HG03520 (cell line): ENCODE results near the gene VWA3A.
"Not testable (repeated sequence)": the region's sequence is repeated elsewhere in the genome, so short reads cannot be mapped to it uniquely, and the experiment has no call there.

Experiments used
- ATAC-seq: cut with Tn5 transposase; IDR thresholded peaks from one replicate; pipeline ENCODE4 v1.9.1; 2021; ENCODE audit warnings: mild to moderate bottlenecking, moderate library complexity; ENCODE audit not compliant: unreplicated experiment

Gene VWA3A

DNA sequence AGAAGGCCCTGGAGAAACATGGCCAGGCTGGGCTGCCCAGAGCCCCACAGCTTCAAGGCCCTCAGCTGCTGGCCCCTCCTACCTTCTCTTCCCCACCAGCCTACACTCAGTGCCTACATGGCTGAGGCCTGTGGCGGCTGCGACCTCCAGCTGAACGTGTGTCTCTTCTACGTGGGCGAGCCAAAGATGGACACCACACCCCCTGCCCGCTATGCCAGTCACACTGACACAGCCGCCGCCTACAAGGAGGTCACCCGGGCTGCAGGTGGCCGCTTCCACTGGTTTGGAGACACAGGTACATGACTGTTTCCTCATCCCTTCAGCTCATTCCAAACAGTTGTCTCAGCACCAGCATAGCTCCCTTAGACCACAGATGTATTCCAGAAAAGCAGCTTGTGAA, 40.5 kb downstream of the VWA3A start:
- ATAC-seq, result no peak

DNA sequence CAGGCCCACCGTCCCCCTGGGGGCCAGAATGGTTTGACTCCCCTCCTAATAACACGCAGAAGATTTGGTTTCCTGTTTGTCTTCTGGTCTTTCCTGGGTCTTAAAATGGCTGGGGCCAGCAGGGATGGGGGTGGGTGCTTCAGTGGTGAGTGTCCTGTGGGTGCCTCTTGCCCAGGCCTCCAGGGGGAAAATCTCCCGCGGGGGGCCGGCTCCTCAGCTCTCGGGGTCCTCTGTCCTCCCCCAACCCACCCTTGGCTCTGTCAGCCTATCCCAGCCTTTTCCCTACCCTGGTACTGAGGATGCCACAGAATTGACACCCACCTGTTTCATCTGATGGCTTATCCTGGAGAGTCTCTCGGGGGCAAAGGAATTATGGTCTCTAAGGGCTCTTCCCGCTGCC, 46.1 kb downstream of the VWA3A start:
- ATAC-seq, result no peak

DNA sequence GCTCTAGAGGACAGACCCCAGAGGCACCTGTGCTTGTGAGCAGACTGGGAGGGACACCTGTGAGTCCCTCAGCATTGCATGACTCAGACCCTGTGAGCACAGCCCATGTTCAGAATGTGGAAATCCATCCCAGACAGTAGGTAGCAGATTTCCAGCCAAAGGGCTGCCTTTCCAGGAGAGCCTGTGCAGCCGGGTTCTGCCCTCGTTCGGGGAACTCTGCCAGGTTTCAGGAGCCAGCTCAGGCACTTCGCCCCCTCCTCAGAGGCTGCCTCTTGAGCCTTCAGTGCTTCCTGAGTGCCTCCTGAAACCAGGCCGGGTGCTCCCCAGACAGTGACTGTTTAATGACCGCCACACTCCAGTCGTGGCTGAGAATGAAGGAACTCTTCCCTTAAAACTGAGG, 46.7 kb downstream of the VWA3A start:
- ATAC-seq, result no peak

DNA sequence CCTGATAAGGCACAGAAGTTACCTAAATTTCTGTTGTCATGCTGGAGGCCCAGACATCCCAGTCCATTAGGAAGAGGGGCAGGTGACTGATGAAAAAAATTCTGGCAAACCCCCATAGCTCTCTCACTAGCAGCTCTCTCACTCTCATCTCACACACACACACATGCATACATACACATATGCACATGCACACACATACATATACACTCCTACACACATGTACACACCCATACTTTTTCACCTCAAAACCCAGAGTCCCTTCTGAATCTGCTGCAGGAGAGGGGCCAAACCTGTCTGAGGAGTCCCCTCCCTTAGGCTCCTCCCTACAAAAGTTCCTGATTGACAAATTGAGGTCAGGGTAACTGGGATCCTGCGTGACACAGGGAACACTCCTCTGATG, 47.4 kb downstream of the VWA3A start:
- ATAC-seq, result no peak

GRCh38 chr16:22141767-22142166, 49.4 kb downstream of the VWA3A start:
- ATAC-seq, result no peak

DNA sequence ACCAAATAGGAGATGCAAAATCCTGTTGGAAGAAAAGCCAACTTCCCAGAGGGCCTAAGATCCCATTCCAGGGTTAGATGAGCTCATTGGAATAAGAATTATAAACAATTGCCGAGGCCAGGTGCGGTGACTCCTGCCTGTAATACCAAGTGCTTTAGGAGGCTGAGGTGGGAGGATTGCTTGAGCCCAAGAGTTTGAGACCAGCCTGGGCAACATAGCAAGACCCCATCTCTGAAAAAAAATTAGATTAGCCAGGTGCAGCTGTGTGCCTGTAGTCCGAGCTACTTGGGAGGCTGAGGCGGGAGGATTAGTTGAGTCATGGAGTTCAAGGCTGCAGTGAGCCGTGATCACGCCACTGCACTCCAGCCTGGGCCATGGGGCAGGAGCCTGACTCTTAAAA, 52.2 kb downstream of the VWA3A start:
- no peak for ATAC-seq

DNA sequence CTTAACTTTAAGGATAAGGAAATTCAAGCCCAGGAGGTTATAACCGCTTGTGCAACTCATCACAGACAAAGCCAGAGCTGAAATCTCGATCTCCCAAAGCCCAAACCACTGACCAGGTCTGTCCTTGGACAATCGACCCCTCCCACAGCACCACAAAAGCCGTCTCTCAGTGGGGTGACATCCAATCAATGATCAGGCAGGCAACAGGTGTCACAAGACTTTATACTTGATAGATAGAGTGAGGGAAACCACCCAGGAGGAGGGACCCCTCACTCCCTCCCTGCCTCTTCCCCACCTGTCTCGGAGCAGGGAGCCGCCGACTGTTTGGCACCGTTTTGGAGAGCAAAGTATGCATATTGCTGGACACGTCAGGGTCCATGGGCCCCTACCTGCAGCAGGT, 55.5 kb downstream of the VWA3A start:
- no peak for ATAC-seq

GRCh38 chr16:22151246-22151998, 59.1 kb downstream of the VWA3A start:
- no peak for ATAC-seq

DNA sequence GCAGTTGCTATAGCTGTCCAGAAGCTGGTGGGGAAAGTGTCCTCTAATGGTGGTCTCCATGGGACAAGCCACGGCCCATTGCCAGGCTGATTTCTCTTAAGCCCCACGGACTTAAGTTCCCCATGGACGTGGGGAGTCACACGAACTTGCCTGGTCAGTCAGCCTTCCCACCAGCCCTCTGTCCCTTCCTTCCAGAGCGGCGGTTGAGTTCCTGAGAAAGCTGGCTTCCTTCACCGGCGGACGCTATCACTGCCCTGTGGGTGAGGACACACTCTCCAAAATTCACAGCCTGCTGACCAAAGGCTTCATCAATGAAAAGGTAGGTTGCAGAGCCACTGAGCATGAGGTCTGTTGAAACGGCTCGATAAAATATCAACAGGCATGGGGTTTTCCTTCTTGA, 60.0 kb downstream of the VWA3A start:
- ATAC-seq, result no peak

GRCh38 chr16:22153078-22153477, 60.7 kb downstream of the VWA3A start:
- ATAC-seq, result not testable (repeated sequence)

GRCh38 chr16:22161401-22161800, 69.1 kb downstream of the VWA3A start:
- ATAC-seq, result no peak

- no peak for ATAC-seq
Measured at GRCh38 chr16:22161999-22162655, 69.8 kb downstream of the VWA3A start, which contains the start of gene SDR42E2. TSS of gene SDR42E2 (plus strand) at chr16:22162506. CDS start at chr16:22165583, 3,077 bp downstream.

DNA sequence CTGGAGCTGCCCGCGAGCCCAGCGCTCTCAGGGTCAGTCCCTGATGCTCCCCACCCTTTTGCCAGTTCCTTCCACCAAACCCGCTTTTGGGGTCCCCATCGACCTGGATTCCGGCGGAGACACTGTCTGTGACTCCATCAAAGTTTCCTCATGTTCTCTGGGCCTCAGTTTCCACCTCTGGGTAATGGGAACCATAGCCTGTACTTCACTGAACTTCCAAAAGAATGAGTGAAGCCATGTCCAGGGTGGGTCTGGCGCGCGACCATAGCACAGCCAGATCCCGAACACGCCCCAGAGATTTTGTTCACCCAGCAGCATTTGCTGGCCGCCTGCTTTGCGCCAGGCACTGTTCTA, 70.3 kb downstream of the VWA3A start:
- ATAC-seq, result no peak

DNA sequence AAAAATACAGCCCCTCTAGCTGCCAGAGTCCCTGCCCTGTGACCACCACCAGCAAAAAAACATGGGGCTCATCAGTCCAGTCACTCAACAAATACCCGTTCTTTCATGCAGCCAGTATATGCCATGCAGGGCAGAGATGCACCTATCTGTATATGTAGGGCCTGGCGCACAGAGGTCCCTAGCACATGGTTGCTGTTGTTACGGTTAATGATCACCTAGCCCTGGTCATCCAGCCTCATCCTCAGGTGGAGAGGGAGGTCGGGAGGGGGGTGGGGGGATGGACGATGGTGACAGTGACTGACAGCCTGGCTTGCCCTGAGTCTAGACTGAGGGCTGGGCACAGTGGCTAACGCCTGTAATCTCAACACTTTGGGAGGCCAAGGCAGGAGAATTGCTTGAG, 71.5 kb downstream of the VWA3A start:
- no peak for ATAC-seq

GRCh38 chr16:22164482-22164881, 72.1 kb downstream of the VWA3A start:
- no peak for ATAC-seq

- no peak for ATAC-seq
Measured at GRCh38 chr16:22165508-22166285, 73.4 kb downstream of the VWA3A start.

DNA sequence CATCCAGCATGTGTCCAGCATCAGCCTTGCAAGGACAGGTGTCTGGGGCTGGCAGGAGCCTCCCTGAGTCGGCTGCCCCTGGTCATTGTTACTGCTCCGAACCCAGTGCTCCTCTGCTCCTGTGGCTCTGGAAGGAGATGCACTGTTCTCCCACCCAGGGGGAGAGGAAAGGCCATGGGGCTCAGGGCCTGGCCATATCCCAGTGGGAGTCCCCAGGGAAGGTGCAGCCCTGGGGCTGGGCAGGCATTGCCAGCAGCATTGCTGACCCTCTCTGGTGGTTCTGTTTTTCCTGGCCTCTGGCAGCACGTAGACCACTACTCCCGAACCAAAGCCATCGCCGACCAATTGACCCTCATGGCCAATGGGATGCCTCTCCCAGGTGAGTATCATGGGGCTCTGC, 79.6 kb downstream of the VWA3A start:
- ATAC-seq, result no peak

GRCh38 chr16:22172642-22173041, 80.3 kb downstream of the VWA3A start:
- not testable (repeated sequence) for ATAC-seq

DNA sequence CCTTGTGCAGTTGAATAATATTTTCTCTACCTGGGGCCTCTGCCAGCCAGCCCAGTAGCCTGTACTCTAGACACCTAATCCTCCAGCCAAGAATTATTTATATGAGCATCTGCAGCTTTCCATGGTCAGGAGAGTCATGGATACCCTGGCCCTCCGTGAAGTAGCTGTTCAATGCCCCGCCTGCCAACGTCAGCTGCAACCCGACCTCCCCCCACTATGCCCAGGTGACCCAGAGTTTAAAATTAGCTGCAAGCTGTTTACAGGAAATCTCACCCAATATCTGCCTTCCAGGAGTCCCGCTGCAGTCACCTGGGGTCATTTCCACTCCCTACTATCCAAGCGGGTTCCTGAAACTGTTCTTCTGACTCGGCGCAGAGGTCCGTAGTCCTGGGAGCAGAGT, 82.3 kb downstream of the VWA3A start:
- no peak for ATAC-seq

DNA sequence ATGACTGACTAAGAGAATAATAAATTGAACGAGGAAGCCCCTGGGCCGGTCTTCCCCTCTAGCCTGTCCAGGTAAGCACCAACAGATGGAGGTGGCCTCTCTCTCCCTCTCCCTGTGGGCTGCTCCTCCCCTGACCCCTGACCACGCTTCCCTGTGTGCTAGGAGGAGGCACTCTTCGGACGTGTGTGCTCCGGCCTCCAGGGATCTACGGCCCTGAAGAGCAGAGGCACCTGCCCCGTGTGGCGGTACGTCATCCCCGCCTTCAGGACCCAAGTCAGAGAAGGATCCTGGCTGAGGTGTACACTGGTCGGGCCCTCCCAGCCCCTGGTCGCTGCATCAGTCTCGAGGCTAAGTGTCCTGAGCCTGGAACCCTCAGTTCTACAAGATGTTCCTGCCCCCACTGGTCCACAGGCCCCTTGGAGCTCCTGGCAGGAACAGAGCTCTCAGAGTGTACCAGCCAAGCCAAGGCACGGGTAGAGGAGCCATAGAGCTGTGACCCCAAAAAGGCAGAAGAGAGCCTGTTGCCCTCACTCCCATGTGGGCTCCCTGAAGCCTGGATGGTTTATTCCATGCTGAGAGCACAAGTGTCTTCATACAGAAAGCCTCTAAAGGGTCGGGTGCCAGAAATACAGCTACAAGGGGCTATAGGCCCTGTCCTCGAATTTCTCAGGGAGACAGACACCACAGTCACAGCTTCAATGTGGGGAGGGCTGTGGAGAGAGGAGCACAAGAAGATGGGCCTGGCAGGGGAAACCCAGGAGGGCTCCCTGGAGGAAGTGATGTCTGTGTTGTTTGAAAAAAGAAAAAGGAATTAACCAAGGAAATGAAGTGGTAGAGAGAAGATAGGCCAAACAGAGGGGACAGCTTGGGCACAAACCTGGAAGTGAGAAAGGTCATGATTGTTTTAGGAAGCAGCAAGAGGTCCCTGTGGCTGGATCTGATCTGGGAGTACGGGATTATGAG, 85.9 kb downstream of the VWA3A start:
- ATAC-seq, result no peak

DNA sequence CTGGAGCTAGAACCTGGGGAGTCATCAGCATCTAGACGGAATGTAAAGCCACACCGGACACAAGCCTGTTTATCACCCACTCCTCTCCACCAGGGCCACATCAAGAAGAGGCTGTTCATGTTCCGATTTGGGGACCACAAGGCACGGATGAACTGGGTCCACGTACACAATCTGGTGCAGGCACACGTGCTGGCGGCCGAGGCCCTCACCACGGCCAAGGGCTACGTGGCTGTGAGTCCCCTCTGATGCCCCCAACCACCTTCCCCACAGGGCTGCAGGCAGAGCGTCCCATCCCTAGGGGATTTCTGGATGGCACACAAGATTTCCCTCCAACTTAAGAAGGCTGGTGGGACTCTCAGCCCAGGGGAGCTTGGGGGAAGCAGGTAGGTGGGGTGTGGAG, 89.1 kb downstream of the VWA3A start:
- no peak for ATAC-seq
